BLaER1 (cell line): Measurements from ENCODE around the gene PRKAG2.

Source experiments
- H3K27ac ChIP-seq: shearing (Covaris generic); formaldehyde crosslinking; 2 replicates; pipeline ENCODE4 v1.8.1; 2022
- H3K27me3 ChIP-seq: shearing (Covaris generic); formaldehyde crosslinking; 2 replicates; pipeline ENCODE4 v1.8.1; 2022
- H3K36me3 ChIP-seq: shearing (Covaris generic); formaldehyde crosslinking; 2 replicates; pipeline ENCODE4 v1.8.1; 2022
- H3K4me1 ChIP-seq: shearing (Covaris generic); formaldehyde crosslinking; 2 replicates; pipeline ENCODE4 v1.8.1; 2022
- H3K4me2 ChIP-seq: shearing (Covaris generic); formaldehyde crosslinking; 2 replicates; pipeline ENCODE4 v1.8.1; 2022
- H3K4me3 ChIP-seq: shearing (Covaris generic); formaldehyde crosslinking; 2 replicates; pipeline ENCODE4 v1.8.1; 2022
- H3K9ac ChIP-seq: shearing (Covaris generic); formaldehyde crosslinking; 2 replicates; pipeline ENCODE4 v1.8.1; 2022
- H3K9me3 ChIP-seq: shearing (Covaris generic); formaldehyde crosslinking; 2 replicates; pipeline ENCODE4 v1.8.1; 2022
- H4K20me1 ChIP-seq: shearing (Covaris generic); formaldehyde crosslinking; 2 replicates; pipeline ENCODE4 v1.8.1; 2022
- Cebpa-rat ChIP-seq: shearing (Covaris generic); IDR thresholded peaks from 2 replicates; pipeline ENCODE4 v1.8.1; 2022

PRKAG2 gene

GRCh38 chr7:151776876-151777494 lies 99.9 kb downstream of the PRKAG2 start:
- Histone ChIP-seq H3K4me3 (no peak overlapping the region), H3K9me3 (peaks cover 12% of the 10 kb centered on the region), H3K27ac (peak overlapping the region; percentile 67), H3K4me2 (peak overlapping the region; percentile 81), H3K4me1 (peaks cover 48% of the 10 kb centered on the region), H3K9ac (peak overlapping the region; percentile 34; the same call in 1 of the 2 replicates), H3K27me3 (no peaks in the 10 kb centered on the region), H3K36me3 (peaks cover 12% of the 10 kb centered on the region), H4K20me1 (no peaks in the 10 kb centered on the region)
- TF ChIP-seq Cebpa-rat = no peak

GRCh38 chr7:151776446-151776845 lies 100.5 kb downstream of the PRKAG2 start:
- H3K4me3 ChIP-seq = no peak overlapping the region
- H3K4me1 ChIP-seq = peaks cover 48% of the 10 kb centered on the region
- H3K27me3 ChIP-seq = no peaks in the 10 kb centered on the region
- H3K27ac ChIP-seq = peak overlapping the region; percentile 67
- H3K4me2 ChIP-seq = peak overlapping the region; percentile 81
- H4K20me1 ChIP-seq = no peaks in the 10 kb centered on the region
- TF ChIP-seq Cebpa-rat = no peak
- H3K9me3 ChIP-seq = peaks cover 12% of the 10 kb centered on the region
- peak overlapping the region; percentile 51 for H3K9ac ChIP-seq
- H3K36me3 ChIP-seq = peaks cover 12% of the 10 kb centered on the region

- peak overlapping the region; percentile 81 for H3K4me2 ChIP-seq
- H3K27me3 ChIP-seq = no peaks in the 10 kb centered on the region
- no peak overlapping the region; the same call in 1 of the 2 replicates for H3K4me3 ChIP-seq
- H3K4me1 ChIP-seq = peaks cover 49% of the 10 kb centered on the region
- TF ChIP-seq Cebpa-rat = no peak
- no peaks in the 10 kb centered on the region for H4K20me1 ChIP-seq
- H3K27ac ChIP-seq = peak overlapping the region; percentile 67
- H3K9ac ChIP-seq = peak overlapping the region; percentile 51
- peaks cover 12% of the 10 kb centered on the region for H3K9me3 ChIP-seq
- peaks cover 9% of the 10 kb centered on the region for H3K36me3 ChIP-seq
Observed at GRCh38 chr7:151775547-151776443, 101.1 kb downstream of the PRKAG2 start.

GRCh38 chr7:151774951-151775350 lies 102.0 kb downstream of the PRKAG2 start:
- H3K36me3 ChIP-seq = peaks cover 9% of the 10 kb centered on the region
- no peaks in the 10 kb centered on the region for H4K20me1 ChIP-seq
- peak overlapping the region; percentile 51 for H3K9ac ChIP-seq
- peaks cover 12% of the 10 kb centered on the region for H3K9me3 ChIP-seq
- no peak for TF ChIP-seq Cebpa-rat
- H3K4me1 ChIP-seq = peaks cover 55% of the 10 kb centered on the region
- no peaks in the 10 kb centered on the region for H3K27me3 ChIP-seq
- no peak overlapping the region; the same call in 1 of the 2 replicates for H3K4me3 ChIP-seq
- peak overlapping the region; percentile 81 for H3K4me2 ChIP-seq
- peak overlapping the region; percentile 67 for H3K27ac ChIP-seq

GRCh38 chr7:151773797-151774196 lies 103.1 kb downstream of the PRKAG2 start:
- no peak for TF ChIP-seq Cebpa-rat
- Histone ChIP-seq H4K20me1 (no peaks in the 10 kb centered on the region), H3K4me3 (no peak overlapping the region), H3K36me3 (peaks cover 9% of the 10 kb centered on the region), H3K9ac (no peak overlapping the region), H3K4me2 (no peak overlapping the region), H3K4me1 (peaks cover 55% of the 10 kb centered on the region), H3K9me3 (peaks cover 12% of the 10 kb centered on the region), H3K27ac (no peak overlapping the region), H3K27me3 (no peaks in the 10 kb centered on the region)

- peaks cover 46% of the 10 kb centered on the region for H3K4me1 ChIP-seq
- peaks cover 19% of the 10 kb centered on the region for H3K9me3 ChIP-seq
- H3K4me2 ChIP-seq = peak overlapping the region; percentile 86
- peak overlapping the region; percentile 67 for H3K27ac ChIP-seq
- peaks cover 18% of the 10 kb centered on the region for H3K36me3 ChIP-seq
- TF ChIP-seq Cebpa-rat = no peak
- H3K27me3 ChIP-seq = no peaks in the 10 kb centered on the region
- H3K4me3 ChIP-seq = 0 out of 2 replicates have a peak overlapping the region, but pooled peaks have one; percentile 2
- H4K20me1 ChIP-seq = no peaks in the 10 kb centered on the region
- no peak overlapping the region for H3K9ac ChIP-seq
Observed at GRCh38 chr7:151770232-151770631, 106.7 kb downstream of the PRKAG2 start.

GRCh38 chr7:151769188-151769821 lies 107.6 kb downstream of the PRKAG2 start:
- H3K27me3 ChIP-seq = no peaks in the 10 kb centered on the region
- peak overlapping the region; percentile 86 for H3K4me2 ChIP-seq
- H3K9ac ChIP-seq = peak overlapping the region; percentile 44; the same call in 1 of the 2 replicates
- peak overlapping the region; percentile 67 for H3K27ac ChIP-seq
- H3K9me3 ChIP-seq = peaks cover 27% of the 10 kb centered on the region
- H3K4me3 ChIP-seq = 0 out of 2 replicates have a peak overlapping the region, but pooled peaks have one; percentile 2
- peaks cover 40% of the 10 kb centered on the region for H3K4me1 ChIP-seq
- no peaks in the 10 kb centered on the region for H4K20me1 ChIP-seq
- peaks cover 27% of the 10 kb centered on the region for H3K36me3 ChIP-seq
- no peak for TF ChIP-seq Cebpa-rat

- peaks cover 27% of the 10 kb centered on the region for H3K9me3 ChIP-seq
- no peaks in the 10 kb centered on the region for H3K27me3 ChIP-seq
- no peak overlapping the region for H3K4me3 ChIP-seq
- peak overlapping the region; percentile 44; the same call in 1 of the 2 replicates for H3K9ac ChIP-seq
- H3K4me1 ChIP-seq = peaks cover 40% of the 10 kb centered on the region
- peak overlapping the region; percentile 86 for H3K4me2 ChIP-seq
- peak overlapping the region; percentile 67 for H3K27ac ChIP-seq
- H4K20me1 ChIP-seq = no peaks in the 10 kb centered on the region
- no peak for TF ChIP-seq Cebpa-rat
- peaks cover 27% of the 10 kb centered on the region for H3K36me3 ChIP-seq
Observed at GRCh38 chr7:151768805-151769187, 108.1 kb downstream of the PRKAG2 start.

GRCh38 chr7:151767557-151767956 lies 109.4 kb downstream of the PRKAG2 start:
- Histone ChIP-seq H3K4me1 (peaks cover 40% of the 10 kb centered on the region), H3K9ac (no peak overlapping the region), H3K27ac (no peak overlapping the region), H3K36me3 (peaks cover 27% of the 10 kb centered on the region), H3K27me3 (no peaks in the 10 kb centered on the region), H3K9me3 (peaks cover 27% of the 10 kb centered on the region), H3K4me2 (no peak overlapping the region; the same call in 1 of the 2 replicates), H3K4me3 (no peak overlapping the region), H4K20me1 (no peaks in the 10 kb centered on the region)
- no peak for TF ChIP-seq Cebpa-rat
